ENCODE data around the gene CHST12.
"Not testable (repeated sequence)": the region's sequence is repeated elsewhere in the genome, so short reads cannot be mapped to it uniquely, and the experiment has no call there.

Gene CHST12

DNA sequence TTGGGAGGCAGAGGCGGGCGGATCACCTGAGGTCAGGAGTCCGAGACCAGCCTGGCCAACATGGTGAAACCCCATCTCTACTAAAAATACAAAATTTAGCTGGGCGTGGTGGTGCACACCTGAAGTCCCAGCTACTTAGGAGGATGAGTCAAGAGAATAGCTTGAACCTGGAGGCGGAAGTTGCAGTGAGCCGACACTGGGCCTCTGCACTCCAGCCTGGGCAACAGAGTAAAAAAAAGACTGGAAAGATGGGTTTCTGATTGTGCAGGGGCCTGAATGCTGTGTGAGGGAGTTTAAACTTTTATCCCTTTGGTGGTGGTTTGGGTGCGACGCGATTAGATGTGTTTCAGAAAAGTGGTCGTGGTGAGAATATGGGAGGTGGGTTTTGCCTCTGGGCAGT lies 1.8 kb downstream of the CHST12 start:
- DNase-seq, result no peak

DNA sequence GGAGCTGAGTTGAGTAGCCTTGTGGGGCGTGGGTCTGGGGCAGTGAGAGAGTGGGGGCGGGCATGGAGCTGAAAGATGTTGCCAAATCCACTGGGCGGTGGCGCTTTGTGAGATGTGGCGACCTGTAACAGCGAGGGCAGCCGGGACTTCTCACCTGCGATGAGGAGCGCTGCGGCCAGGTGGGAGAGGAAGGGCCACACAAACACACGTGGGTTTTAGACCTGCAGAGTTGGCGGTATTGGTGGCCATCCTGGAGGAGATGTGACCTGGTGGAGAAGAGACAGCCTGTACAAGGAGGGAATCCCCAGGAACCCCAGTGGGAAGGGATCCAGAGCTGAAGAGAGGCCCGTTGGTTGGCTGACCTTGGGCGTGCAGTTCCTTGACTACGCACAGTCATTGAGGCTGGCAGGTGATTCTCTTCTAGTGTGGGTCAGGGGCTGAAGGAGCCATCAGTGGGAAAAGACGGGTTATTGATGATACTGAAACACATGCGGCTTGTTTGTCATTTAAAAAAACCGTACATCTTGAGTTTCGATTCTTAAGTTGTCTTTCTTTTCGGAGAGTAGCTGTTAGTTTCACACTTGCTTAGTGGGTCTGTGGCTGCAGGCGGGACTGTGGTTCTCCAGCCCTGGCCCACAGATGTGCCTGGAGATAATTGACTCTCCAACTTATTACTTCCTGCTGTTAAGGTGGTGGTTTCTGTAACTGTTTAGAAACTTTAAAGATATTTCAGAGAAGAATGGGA lies 2.4 kb downstream of the CHST12 start:
- DNase-seq, result peak; percentile 74

DNA sequence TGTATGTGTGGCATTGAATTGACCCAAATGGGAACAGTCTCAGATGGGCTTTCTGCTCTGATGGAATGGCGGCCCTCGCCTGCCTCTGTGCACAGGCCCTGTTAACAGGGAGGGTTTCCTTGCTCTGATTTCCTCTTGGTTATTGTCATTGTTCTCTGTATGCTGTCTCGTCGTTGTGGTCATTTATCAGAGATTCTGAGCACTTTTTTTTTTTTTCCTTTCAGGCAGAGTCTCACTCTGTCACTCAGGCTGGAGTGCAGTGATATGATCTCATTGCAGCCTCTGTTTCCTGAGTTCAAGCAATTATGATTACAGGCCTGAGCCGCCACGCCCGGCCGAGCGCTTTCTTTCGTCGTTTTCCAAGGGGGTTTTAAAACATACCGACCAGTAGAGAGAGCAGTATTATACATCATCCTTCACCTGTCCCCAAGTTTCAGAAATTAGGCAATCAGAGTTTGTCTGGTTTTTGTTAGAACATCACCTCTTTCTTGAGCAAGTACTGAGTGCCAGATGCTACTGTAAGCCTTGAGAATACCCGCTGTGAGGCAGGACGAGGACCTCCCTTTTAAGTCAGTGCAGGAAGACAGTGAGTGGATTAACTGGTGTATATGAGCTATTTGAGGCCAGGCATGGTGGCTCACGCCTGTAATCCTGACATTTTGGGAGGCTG lies 6.5 kb downstream of the CHST12 start:
- DNase-seq, result peak; percentile 30

DNA sequence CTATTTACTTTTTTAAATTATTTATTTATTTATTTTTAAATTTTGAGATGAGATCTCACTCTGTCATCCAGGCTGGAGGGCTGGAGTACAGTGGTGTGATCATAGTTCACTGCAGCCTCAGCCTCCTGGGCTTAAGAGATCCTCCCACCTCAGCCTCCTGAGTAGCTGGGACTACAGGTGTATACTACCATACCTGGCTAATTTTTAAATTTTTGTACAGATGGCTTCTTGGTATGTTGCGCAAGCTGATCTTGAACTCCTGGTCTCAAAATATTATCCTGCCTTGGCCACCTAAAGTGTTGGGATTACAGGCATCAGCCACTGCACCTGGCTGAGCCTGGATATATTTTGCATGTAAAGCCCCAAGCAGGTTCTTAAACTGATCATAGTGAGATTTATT lies 7.6 kb downstream of the CHST12 start:
- no peak for DNase-seq

DNA sequence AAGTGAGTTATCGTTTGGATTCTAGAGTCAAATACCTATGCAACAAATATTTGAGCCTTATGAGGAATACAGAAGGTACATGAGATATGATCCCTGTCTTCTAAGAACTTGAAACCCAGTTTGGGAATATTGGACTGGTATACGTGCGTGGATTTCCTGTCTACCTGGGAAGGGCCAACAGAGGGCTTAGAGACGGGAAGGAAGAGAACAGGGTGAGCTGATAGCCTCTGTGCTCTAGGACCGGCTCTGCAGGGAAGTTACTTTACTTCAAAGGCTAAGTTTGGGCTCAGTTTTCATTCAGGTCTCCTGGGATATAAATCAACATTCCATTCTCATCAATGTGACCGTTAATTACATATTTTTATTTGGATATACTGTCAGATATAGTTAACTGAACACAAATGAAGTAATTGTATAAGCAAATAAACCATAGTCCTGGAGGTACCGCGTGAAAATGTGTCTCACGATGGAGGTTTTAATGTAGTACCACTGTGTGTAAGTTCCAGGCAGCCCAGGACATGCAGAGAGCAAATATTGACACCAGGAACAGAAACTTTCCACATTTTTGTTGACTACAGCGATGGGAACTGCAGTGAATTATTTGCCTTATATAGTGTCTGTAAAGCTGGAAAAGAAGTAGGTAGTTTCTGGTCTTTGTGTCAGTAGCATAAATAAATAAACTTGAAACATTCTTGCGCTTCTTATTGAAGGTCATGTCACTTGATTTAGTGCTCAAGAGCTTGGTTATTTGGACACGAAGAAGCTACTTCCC lies 8.6 kb downstream of the CHST12 start:
- DNase-seq, result no peak

DNA sequence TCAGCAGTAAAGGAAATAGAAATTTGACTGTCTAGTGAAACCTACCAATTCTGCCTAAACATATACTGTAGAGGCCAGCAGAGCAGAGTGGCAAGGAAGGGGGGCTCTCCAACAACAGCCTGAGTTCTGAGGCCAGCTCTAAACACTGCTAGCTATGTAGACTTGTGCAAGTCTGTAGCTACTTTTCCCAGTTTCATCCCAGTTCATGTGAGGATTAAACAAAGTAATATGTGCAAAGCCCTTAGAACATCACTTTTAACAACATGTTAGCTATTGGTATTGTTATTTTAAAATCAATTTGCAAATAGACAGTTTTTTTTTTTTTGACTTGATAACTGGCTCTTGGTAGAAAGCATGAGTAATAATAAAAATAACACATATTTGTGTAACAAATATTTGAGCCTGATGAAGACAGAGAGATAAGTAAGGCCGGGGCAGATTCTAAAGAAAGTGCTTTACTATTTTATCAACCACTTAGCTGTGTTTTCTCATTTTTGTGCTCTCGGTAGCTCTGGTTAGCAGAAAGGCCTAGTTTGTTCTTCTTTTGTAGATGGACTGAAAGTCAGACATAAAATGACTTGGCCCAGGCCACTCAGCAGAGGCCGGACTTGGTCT lies 9.3 kb downstream of the CHST12 start:
- DNase-seq, result no peak

DNA sequence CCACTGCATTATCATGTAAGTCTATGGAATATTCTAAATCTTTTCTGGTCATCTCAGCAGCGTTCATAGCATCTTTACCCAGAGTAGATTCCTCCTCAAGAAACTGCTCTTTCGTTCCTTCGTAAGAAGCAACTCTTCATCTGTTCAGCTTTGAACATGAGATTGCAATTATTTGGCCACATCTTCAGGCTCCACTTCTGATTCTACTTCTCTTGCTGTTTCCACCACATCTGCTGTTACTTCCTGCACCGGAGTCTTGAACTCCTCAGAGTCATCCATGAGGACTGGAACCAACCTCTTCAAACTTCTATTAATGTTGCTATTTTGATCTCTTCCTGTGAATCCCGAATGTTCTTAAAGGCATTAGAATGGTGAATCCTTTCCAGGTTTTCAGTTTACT lies 12.7 kb downstream of the CHST12 start:
- no peak for DNase-seq

DNA sequence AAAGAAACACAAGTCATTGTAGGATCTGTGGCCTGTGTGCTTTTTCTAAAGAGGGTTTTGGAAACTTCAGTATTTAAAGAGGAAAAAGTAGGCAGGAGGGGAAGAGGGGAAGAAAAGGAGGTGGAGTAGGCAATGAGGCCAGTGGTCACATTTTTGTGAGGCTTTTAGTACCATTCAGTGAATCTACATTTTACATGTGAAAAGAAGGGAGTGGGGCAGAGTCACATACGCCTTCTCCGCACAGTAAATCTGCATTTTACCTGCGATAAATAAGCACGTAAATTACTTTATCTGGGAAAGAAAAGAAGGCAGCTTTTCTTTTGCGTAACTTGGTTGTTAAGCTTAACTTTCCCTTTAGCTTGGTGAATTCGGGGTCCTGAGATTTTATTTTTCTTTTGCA lies 13.2 kb downstream of the CHST12 start:
- DNase-seq, result no peak

DNA sequence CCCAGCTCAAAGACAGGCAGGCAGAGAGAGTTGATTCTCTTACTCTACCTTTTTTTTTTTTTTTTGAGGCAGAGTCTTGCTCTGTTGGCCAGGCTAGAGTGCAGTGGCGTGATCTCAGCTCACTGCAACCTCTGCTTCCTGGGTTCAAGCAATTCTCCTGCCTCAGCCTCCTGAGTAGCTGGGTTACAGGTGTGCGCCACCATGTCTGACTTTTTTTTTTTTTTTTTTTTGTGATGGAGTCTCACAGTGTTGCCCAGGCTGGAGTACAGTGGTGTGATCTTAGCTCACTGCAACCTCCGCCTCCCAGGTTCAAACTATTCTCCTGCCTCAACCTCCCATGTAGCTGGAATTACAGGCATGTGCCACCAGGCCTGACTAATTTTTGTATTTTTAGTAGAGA lies 13.8 kb downstream of the CHST12 start:
- not testable (repeated sequence) for DNase-seq

DNA sequence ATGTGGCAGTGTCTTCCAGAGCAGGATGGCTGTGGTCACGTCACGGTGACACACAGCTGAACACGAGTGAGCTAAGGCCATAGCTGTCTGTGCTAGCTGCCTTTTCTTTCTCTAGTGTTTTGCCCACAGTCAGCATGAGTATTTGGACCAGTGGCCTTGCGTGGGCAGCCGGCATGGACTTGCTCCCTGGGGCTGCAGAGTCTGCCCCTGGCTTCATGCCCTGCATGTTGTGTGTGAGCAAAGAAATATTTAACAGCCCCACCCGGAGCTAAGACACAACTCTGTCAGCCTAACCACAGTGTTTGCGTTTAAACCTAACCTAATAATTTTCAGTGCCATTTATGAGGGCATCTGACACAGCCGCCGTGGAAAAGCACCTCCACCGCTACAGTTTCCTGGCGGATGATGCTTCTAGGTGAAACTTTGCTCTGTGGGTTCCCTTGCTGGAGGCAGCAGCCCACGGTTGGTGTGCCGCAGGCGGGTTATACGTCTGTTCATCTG lies 14.6 kb downstream of the CHST12 start:
- DNase-seq, result no peak

DNA sequence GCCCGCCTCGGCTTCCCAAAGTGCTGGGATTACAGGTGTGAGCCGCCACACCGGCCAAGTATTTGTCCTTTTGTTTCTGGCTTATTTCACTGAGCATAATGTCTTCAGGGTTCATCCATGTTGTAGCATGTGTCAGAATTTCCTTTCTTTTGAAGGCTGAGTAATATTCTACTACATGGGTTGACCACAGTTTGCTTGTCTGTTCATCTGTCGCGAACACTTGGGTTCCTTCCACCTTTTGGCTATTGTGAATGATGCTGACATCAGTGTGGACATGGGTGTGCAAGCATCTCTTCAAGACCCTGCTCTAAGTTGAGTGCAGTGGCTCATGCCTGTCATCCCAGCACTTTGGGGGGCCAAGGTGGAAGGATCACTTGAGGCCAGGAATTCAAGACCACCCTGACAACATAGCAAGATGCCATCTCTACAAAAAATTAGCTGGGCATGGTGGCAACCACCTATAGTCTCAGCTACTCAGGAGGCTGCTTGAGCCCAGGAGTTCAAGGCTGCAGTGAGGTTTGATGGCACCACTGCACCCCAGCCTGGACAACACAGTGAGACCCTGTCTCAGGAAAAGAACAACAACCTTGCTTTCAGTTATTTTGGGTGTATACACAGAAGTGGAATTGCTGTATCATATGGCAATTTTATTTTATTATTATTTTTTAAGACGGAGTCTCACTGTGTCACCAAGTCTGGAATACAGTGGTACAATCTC lies 17.0 kb downstream of the CHST12 start:
- DNase-seq, result no peak

DNA sequence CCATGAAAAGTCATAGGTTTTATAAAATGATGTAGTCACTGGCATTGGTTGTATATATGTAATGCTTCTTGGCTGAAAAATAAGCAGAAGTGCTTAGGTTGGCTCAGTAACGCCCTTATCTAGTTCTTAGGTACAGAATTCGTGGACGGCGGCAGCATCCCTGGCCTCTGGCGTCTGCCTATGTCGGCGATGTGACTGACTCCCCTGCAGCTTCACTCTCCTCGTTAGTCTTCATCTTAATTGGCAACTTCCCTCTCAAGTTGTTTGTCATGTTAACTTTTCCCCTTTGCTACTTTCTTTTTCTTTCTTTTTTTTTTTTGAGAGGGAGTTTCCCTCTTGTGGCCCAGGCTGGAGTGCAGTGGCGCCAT lies 18.5 kb downstream of the CHST12 start:
- no peak for DNase-seq

DNA sequence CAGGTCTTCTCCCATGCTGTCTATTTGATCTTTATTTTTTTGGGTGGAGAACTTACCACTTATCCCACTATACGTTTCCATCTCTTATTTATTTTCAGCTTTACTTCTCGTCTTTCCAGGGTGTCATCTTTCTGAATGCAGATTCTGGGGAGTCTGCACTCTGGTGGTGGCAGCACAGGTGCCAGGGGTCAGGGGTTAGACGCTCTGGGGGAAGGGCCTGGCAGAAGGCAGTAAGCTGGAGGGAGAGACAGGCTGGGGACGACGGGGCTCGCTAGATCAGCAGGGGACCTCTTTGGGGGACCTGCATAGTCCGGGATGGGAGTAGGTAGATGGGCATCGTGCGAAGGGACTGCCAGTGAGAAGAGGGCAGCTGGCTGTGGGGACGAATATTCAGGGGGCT lies 22.3 kb downstream of the CHST12 start:
- DNase-seq, result no peak

DNA sequence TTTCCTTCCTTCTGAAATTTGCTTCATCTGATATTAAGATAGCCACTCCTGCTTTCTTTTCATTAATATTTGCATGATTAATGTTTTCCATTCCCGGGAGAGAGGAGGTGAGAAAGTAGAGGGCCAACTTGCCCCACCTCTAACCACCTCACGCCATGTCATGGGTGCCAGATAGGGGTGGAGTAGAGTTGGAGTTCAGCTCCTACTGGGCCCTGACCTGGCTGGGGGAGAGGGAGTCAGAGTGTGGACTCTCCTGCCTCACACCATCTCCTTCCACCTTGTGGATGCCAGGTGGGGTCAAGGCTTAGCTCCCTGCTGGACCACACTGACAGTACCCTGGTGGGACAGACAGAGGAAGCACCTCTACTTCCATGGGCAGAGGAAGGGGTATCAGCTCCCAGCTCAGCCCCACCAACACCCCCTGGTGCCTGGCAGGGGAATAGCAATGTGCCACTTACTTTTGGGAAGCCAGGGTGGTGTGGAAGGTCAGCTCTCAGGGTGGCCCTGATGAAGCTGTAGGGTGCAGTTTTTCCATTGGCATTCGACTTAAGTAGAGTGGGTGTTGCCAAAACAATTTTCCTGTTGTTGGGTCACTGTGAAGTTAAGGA lies 28.0 kb downstream of the CHST12 start:
- DNase-seq, result no peak

DNA sequence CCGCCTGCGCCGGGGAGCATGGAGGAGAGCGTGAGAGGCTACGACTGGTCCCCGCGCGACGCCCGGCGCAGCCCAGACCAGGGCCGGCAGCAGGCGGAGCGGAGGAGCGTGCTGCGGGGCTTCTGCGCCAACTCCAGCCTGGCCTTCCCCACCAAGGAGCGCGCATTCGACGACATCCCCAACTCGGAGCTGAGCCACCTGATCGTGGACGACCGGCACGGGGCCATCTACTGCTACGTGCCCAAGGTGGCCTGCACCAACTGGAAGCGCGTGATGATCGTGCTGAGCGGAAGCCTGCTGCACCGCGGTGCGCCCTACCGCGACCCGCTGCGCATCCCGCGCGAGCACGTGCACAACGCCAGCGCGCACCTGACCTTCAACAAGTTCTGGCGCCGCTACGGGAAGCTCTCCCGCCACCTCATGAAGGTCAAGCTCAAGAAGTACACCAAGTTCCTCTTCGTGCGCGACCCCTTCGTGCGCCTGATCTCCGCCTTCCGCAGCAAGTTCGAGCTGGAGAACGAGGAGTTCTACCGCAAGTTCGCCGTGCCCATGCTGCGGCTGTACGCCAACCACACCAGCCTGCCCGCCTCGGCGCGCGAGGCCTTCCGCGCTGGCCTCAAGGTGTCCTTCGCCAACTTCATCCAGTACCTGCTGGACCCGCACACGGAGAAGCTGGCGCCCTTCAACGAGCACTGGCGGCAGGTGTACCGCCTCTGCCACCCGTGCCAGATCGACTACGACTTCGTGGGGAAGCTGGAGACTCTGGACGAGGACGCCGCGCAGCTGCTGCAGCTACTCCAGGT lies 29.7 kb downstream of the CHST12 start:
- no peak for DNase-seq

DNA sequence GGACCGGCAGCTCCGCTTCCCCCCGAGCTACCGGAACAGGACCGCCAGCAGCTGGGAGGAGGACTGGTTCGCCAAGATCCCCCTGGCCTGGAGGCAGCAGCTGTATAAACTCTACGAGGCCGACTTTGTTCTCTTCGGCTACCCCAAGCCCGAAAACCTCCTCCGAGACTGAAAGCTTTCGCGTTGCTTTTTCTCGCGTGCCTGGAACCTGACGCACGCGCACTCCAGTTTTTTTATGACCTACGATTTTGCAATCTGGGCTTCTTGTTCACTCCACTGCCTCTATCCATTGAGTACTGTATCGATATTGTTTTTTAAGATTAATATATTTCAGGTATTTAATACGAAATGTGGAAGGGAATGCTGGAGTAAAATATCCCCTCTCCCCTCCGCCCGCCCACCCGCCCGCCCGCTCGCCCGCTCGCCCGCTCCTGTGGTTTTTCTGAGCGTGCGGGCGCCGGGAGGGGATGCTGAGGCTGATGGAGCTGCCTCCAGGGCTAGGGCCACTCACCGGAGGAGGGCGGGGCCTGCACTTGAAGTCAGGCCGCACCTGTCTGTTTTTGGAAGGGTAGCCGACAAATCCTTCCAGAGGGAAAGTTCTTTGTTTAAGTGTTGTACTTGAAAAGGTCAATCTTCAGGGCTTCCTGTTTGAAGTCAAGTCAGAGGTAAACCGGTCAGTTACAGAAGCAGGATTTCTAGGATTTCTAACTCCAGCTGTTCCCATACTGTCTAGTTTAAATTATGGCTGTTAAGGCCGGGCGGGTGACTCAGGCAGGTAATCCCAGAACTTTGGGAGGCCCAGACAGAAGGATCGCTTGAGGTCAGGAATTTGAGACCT lies 30.5 kb downstream of the CHST12 start:
- DNase-seq, result no peak

DNA sequence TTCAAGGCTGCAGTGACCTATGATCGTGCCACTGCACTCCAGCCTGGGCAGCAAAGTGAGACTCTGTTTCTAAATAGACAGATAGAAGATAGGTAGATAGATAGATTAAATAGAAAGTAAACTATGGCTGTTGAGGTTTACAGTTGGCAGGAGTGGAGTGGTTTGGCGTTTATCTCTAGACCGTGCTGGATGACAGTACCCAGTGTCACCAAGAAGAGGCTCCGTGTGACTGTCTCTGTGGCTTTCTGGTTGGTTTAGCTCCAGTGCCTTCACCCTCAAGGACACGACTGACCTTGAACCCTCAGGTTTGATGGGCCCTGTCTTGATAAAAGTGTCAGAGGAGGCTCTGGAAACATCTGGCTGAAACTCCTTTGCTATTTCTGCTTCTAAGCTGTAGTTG lies 31.7 kb downstream of the CHST12 start:
- no peak for DNase-seq

DNA sequence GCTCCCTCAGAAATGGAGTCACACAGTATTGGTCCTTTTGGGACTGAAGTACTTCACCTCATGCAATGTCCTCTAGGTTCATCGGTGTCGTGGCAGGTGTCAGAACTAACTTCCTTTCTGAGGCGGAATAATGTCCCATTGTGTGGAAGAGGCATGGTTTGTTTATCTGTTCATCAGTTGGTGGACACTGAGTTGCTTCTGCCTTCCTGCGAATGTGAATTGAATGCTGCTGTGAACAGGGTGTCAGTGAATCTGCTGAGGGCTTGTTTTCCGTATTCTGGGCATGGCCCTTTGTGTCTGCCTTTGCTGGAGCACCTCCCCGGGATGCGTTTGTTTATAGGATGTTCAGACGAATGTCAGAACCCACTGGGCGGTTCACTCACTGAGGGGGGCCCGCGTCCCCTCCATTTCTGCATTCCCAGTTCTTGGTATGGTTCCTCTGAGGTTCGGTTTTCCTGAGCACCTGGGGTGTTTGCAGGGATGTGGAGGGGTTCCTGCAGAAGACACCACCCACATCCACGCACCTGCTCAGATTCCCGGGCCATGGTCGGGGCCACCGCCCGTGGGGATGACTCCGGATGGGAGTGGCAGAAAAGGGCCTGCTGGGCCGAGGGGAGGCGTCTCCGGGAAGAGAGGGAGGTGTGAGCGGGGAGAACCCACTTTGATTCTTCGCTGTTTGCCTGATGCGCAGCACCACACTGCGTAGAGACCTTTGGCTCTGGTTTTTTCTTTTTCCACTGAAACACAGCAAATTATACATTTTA lies 33.1 kb downstream of the CHST12 start:
- no peak for DNase-seq

DNA sequence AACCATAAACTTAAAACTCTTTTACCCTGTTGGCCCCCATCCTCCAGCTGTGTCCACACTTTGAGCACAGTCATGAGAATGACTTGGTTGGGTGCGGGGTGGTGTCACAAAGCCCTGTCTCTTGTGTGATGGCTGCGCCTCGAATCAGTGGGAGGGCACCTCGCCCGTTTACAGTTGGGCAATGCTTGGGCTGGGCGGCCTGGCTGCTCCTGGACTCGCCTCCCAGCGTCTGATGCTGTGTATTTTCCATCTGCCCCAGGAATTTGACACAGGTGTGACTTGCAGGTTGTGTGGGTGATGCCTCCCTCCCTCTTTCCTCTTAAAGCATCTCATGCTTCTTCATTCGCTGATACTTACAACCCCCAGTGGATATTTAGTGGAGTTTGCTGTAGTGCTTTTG lies 33.7 kb downstream of the CHST12 start:
- no peak for DNase-seq
